LNCaP clone FGC (cell line): ENCODE measurements around the gene SMARCA2.

Experiments
- DNase-seq: peaks from one replicate; pipeline ENCODE4 v3.0.0-alpha.2; 2011; ENCODE audit warnings: low read depth
- H3K4me3 ChIP-seq: 2 replicates; pipeline ENCODE4 v1.5.1; 2011; ENCODE audit warnings: mild to moderate bottlenecking, low read depth, low read length, control low read depth
- CTCF ChIP-seq: IDR thresholded peaks from 2 replicates; pipeline ENCODE4 v1.5.1; 2012; ENCODE audit warnings: mild to moderate bottlenecking; ENCODE audit not compliant: control insufficient read depth, insufficient read depth; ENCODE audit errors: extremely low read depth

SMARCA2 gene

GRCh38 chr9:1995084-1995483 lies 20.1 kb upstream of the SMARCA2 start:
- no peak for TF ChIP-seq CTCF
- DNase-seq, result no peak
- H3K4me3 ChIP-seq, result no peak overlapping the region

GRCh38 chr9:1996156-1996555 lies 19.0 kb upstream of the SMARCA2 start:
- H3K4me3 ChIP-seq, result no peak overlapping the region
- no peak for DNase-seq
- no peak for TF ChIP-seq CTCF

- DNase-seq, result no peak
- no peak for TF ChIP-seq CTCF
- no peak overlapping the region for H3K4me3 ChIP-seq
These were observed 17.5 kb upstream of the SMARCA2 start for GRCh38 chr9:1997646-1998045.

- TF ChIP-seq CTCF, result no peak
- no peak for DNase-seq
- no peak overlapping the region for H3K4me3 ChIP-seq
These were observed 17.0 kb upstream of the SMARCA2 start for GRCh38 chr9:1998111-1998510.

- TF ChIP-seq CTCF, result no peak
- no peak overlapping the region for H3K4me3 ChIP-seq
These were observed 14.8 kb upstream of the SMARCA2 start for GRCh38 chr9:2000314-2000713.

GRCh38 chr9:2008372-2008771 lies 6.8 kb upstream of the SMARCA2 start:
- no peak for TF ChIP-seq CTCF
- H3K4me3 ChIP-seq, result no peak overlapping the region
- DNase-seq, result no peak

More at GRCh38 chr9:2000314-2000713, 14.8 kb upstream of the SMARCA2 start:
- DNase-seq, result no peak

GRCh38 chr9:2012347-2012746 lies 2.8 kb upstream of the SMARCA2 start:
- no peak overlapping the region for H3K4me3 ChIP-seq
- TF ChIP-seq CTCF, result no peak
- DNase-seq, result no peak
